Loucy (cell line): Measurements from ENCODE around the gene COPS6.

ENCODE experiments used
- H2AFZ ChIP-seq: fragments of 200-600 bp; sonication (generic); 2 replicates; pipeline ENCODE4 v1.6.0; 2016; ENCODE audit warnings: antibody characterized with exemption, mild to moderate bottlenecking, low read length, moderate library complexity
- H3F3A ChIP-seq: fragments of 200-600 bp; 2 replicates; pipeline ENCODE4 v1.6.0; 2016; ENCODE audit warnings: antibody characterized with exemption, low read depth, mild to moderate bottlenecking
- H3K27me3 ChIP-seq: fragments of 200-600 bp; sonication (generic); 2 replicates; pipeline ENCODE4 v1.6.1; 2014; ENCODE audit warnings: low read length, mild to moderate bottlenecking; ENCODE audit not compliant: insufficient read depth, poor library complexity, severe bottlenecking
- H3K36me3 ChIP-seq: fragments of 200-600 bp; sonication (generic); 2 replicates; pipeline ENCODE4 v1.6.1; 2016; ENCODE audit warnings: low read length; ENCODE audit not compliant: insufficient read depth
- H3K4me1 ChIP-seq: fragments of 200-600 bp; sonication (generic); 2 replicates; pipeline ENCODE4 v1.5.1; 2014; ENCODE audit warnings: low read length, mild to moderate bottlenecking; ENCODE audit not compliant: insufficient read depth, poor library complexity, severe bottlenecking
- H3K4me2 ChIP-seq: fragments of 200-600 bp; sonication (generic); 2 replicates; pipeline ENCODE4 v1.6.0; 2014; ENCODE audit warnings: antibody characterized with exemption, low read length, low read depth, mild to moderate bottlenecking; ENCODE audit not compliant: poor library complexity, severe bottlenecking
- H3K4me3 ChIP-seq: fragments of 200-600 bp; sonication (generic); 2 replicates; pipeline ENCODE4 v1.5.1; 2014; ENCODE audit warnings: low read length, mild to moderate bottlenecking, mixed read lengths; ENCODE audit not compliant: poor library complexity, severe bottlenecking
- H3K79me2 ChIP-seq: fragments of 200-600 bp; sonication (generic); 2 replicates; pipeline ENCODE4 v1.6.1; 2014; ENCODE audit warnings: low read length; ENCODE audit not compliant: insufficient read depth
- H3K9ac ChIP-seq: fragments of 200-600 bp; sonication (generic); 2 replicates; pipeline ENCODE4 v1.6.0; 2014; ENCODE audit warnings: mild to moderate bottlenecking, low read depth, low read length, moderate library complexity; ENCODE audit not compliant: poor library complexity, severe bottlenecking
- H3K9me2 ChIP-seq: fragments of 200-600 bp; sonication (generic); replicated peaks from 2 replicates; pipeline ENCODE4 v1.6.1; 2016; ENCODE audit warnings: low read depth, low read length, mixed read lengths
- H3K9me3 ChIP-seq: fragments of 200-600 bp; sonication (generic); 2 replicates; pipeline ENCODE4 v1.6.1; 2014; ENCODE audit warnings: mild to moderate bottlenecking, antibody characterized with exemption, low read length, low read depth; ENCODE audit not compliant: insufficient read depth
- H4K20me1 ChIP-seq: fragments of 200-600 bp; sonication (generic); 2 replicates; pipeline ENCODE4 v1.6.0; 2014; ENCODE audit warnings: antibody characterized with exemption, low read length, mild to moderate bottlenecking; ENCODE audit not compliant: insufficient read depth, poor library complexity, severe bottlenecking
- EZH2phosphoT487 ChIP-seq: fragments of 200-600 bp; IDR thresholded peaks from 2 replicates; pipeline ENCODE4 v1.6.1; 2018; ENCODE audit warnings: antibody characterized with exemption, mild to moderate bottlenecking, moderate library complexity, borderline replicate concordance
- TF ChIP-seq, protein P1 (sequence below): fragments of 200-600 bp; sonication (generic); conservative IDR thresholded peaks from 2 replicates; pipeline ENCODE4 v1.5.1; 2014; ENCODE audit warnings: mild to moderate bottlenecking, antibody characterized with exemption, low read length

The COPS6 gene

DNA sequence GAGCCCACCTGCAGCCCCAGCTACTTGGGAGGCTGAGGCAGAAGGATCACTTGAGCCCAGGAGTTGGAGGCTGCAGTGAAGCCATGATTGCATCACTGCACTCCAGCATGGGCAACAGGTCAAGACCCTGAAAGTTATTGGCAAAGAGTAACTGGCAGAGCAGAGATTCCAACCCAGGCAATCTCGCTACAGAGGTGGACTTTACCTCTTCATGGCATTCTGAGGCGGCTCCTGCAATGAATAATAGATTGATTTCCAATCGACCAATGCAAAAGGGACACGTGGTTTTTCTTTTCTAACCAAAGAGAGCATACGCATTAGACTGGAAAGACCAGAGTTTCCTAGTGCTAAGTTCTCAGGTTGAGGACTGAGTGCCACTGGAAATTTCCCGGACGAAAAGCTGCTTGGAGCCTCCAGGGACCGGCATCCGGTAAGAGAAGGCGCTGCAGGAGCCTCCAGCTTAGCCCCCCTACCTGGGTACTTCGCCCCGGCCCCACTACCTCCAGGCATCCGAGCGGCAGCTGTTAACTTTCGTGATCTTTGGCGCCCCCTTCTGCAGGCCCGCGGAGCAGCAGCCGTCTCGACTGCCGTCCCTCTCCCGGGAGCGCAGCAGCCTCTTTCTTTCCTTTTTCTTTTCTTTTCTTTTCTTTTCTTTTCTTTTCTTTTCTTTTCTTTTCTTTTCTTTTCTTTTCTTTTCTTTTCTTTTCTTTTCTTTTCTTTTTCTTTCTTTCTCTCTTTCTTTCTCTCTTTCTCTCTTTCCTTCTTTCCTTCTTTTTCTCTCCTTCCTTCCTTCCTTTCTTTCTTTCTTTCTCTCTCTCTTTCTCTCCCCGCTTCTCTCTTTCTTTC is 42.1 kb downstream of the COPS6 start:
- Histone ChIP-seq H2AFZ (peak overlapping the region; percentile 89), H3K79me2 (peaks cover 7% of the 10 kb centered on the region; the same call in 1 of the 2 replicates), H3K4me2 (peak overlapping the region; percentile 81), H3K27me3 (no peaks in the 10 kb centered on the region), H3K9me2 (no peaks in the 10 kb centered on the region), H3K9me3 (no peaks in the 10 kb centered on the region), H3K4me1 (peaks cover 12% of the 10 kb centered on the region), H4K20me1 (no peaks in the 10 kb centered on the region), H3K9ac (peak overlapping the region; percentile 35), H3K4me3 (peak overlapping the region; percentile 66), H3F3A (no peaks in the 10 kb centered on the region), H3K36me3 (no peaks in the 10 kb centered on the region)
- no peak for TF ChIP-seq EZH2phosphoT487
- TF ChIP-seq, protein P1, sequence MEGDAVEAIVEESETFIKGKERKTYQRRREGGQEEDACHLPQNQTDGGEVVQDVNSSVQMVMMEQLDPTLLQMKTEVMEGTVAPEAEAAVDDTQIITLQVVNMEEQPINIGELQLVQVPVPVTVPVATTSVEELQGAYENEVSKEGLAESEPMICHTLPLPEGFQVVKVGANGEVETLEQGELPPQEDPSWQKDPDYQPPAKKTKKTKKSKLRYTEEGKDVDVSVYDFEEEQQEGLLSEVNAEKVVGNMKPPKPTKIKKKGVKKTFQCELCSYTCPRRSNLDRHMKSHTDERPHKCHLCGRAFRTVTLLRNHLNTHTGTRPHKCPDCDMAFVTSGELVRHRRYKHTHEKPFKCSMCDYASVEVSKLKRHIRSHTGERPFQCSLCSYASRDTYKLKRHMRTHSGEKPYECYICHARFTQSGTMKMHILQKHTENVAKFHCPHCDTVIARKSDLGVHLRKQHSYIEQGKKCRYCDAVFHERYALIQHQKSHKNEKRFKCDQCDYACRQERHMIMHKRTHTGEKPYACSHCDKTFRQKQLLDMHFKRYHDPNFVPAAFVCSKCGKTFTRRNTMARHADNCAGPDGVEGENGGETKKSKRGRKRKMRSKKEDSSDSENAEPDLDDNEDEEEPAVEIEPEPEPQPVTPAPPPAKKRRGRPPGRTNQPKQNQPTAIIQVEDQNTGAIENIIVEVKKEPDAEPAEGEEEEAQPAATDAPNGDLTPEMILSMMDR, result peak; percentile 76

DNA sequence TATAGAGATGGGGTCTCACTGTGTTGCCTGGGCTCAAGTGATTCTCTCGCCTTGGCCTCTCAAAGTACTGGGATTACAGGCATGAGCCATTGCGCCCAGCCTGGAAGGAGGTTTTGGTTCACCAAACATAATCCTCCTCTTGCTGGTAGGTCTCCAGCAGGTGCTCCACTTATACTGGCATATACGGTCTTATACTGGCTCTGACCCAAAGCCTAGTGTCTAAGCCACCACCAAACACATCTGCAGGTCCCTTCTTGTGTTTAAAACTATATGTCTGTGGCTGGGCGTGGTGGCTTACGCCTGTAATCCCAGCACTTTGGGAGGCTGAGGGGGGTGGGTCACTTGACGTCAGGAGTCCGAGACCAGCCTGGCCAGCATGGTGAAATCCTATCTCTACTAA is 43.4 kb downstream of the COPS6 start:
- no peaks in the 10 kb centered on the region for H3K36me3 ChIP-seq
- H3K27me3 ChIP-seq, result no peaks in the 10 kb centered on the region
- H3K9me2 ChIP-seq, result no peaks in the 10 kb centered on the region
- H4K20me1 ChIP-seq, result no peaks in the 10 kb centered on the region
- no peaks in the 10 kb centered on the region for H3K79me2 ChIP-seq
- H3K4me1 ChIP-seq, result peaks cover 6% of the 10 kb centered on the region
- H3F3A ChIP-seq, result no peaks in the 10 kb centered on the region
- no peak overlapping the region for H2AFZ ChIP-seq
- no peak overlapping the region for H3K4me2 ChIP-seq
- no peak for TF ChIP-seq EZH2phosphoT487
- TF ChIP-seq, protein P1, result no peak
- H3K9ac ChIP-seq, result no peak overlapping the region
- H3K9me3 ChIP-seq, result no peaks in the 10 kb centered on the region
- H3K4me3 ChIP-seq, result no peak overlapping the region

DNA sequence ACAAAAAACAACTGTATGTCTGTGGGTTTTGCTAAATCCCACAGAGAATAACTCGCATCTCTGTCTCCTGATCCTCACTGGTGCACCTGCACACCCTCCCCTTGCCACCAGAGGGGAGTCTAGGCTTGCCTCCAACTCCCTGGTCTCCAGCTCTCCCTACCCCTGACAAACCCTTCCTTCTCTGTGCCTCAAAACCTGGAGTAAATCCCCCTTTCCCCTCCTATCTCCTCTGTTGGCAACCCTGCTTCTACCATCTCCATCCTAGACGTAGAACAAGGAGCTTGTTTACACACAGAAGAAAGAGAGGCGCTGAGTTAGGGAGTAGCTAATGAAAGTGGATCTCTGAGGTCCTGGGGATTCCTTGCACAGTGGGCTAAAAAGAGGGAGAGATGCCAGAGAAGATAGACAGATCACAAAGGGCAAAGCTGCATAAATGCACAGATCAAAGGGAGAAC is 44.0 kb downstream of the COPS6 start:
- no peaks in the 10 kb centered on the region for H3F3A ChIP-seq
- no peaks in the 10 kb centered on the region for H3K9me2 ChIP-seq
- no peaks in the 10 kb centered on the region for H3K27me3 ChIP-seq
- no peaks in the 10 kb centered on the region for H3K36me3 ChIP-seq
- no peak overlapping the region for H3K9ac ChIP-seq
- no peak overlapping the region for H3K4me3 ChIP-seq
- H3K4me2 ChIP-seq, result no peak overlapping the region
- TF ChIP-seq, protein P1, result peak; percentile 83
- TF ChIP-seq EZH2phosphoT487, result no peak
- no peaks in the 10 kb centered on the region for H3K9me3 ChIP-seq
- H2AFZ ChIP-seq, result peak overlapping the region; percentile 36; the same call in 1 of the 2 replicates
- H3K79me2 ChIP-seq, result no peaks in the 10 kb centered on the region
- H3K4me1 ChIP-seq, result peaks cover 6% of the 10 kb centered on the region
- no peaks in the 10 kb centered on the region for H4K20me1 ChIP-seq
